Tibial artery (tissue), 4 donors: Measurements from ENCODE around the gene CXCL13.

Experiments
- DNase-seq, 2 donors: peaks; one replicate each; pipeline ENCODE4 v3.0.0-alpha.2; 2019
- H3K27ac ChIP-seq, 2 donors: fragments of 200-600 bp; sonication (generic) in 1 of 2; 1 replicate in 1 of 2; 2 replicates in 1 of 2; pipeline ENCODE4 v1.5.1; 2018 to 2019; ENCODE audit warnings: mild to moderate bottlenecking in 1 of 2
- H3K27me3 ChIP-seq, 2 donors: fragments of 200-600 bp; sonication (generic) in 1 of 2; one replicate each; pipeline versions ENCODE4 v1.5.1 to v1.6.0; 2016 to 2019
- H3K36me3 ChIP-seq, 3 donors: fragments of 200-600 bp; sonication (generic) in 2 of 3; one replicate each; pipeline ENCODE4 v1.5.1; 2016 to 2019; ENCODE audit warnings: mild to moderate bottlenecking in 2 of 3
- H3K4me1 ChIP-seq, 4 donors: fragments of 200-600 bp; sonication (generic) in 2 of 4; 1 replicate in 3 of 4; 2 replicates in 1 of 4; pipeline ENCODE4 v1.5.1; 2016 to 2019
- H3K4me3 ChIP-seq, 2 donors: fragments of 200-600 bp; sonication (generic) in 1 of 2; 1 replicate in 1 of 2; 2 replicates in 1 of 2; pipeline ENCODE4 v1.5.1; 2018 to 2019; ENCODE audit warnings: mild to moderate bottlenecking in 2 of 2
- H3K9me3 ChIP-seq, 3 donors: fragments of 200-600 bp; sonication (generic) in 1 of 3; one replicate each; pipeline ENCODE4 v1.5.1; 2016 to 2019
- CTCF ChIP-seq, 2 experiments: fragments of 200-600 bp in 1 of 2; fragments of 450-650 bp in 1 of 2; IDR thresholded peaks; one replicate each; pipeline ENCODE4 v1.5.1; 2017 to 2019; ENCODE audit warnings: antibody characterized with exemption in 2 of 2, mild to moderate bottlenecking in 1 of 2, moderate library complexity in 1 of 2
- intact Hi-C: fragments of 100-400 bp; cut with DNase I; formaldehyde crosslinking; loops from one replicate; pipeline ENCODE4 v1.15.0; 2023; ENCODE audit warnings: low total_unique reads

CXCL13 gene

GRCh38 chr4:77593993-77594392, 11.6 kb upstream of the CXCL13 start:
- Histone ChIP-seq H3K4me3 (no peak overlapping the region), H3K36me3 (no peaks in the 10 kb centered on the region), H3K4me1 (no peaks in the 10 kb centered on the region), H3K27ac (no peak overlapping the region), H3K9me3 (no peaks in the 10 kb centered on the region), H3K27me3 (no peaks in the 10 kb centered on the region)
- no peak for DNase-seq
- intact Hi-C loops = no loop called here
- no peak for TF ChIP-seq CTCF (IDR thresholded peaks at IDR 0.05)

DNA sequence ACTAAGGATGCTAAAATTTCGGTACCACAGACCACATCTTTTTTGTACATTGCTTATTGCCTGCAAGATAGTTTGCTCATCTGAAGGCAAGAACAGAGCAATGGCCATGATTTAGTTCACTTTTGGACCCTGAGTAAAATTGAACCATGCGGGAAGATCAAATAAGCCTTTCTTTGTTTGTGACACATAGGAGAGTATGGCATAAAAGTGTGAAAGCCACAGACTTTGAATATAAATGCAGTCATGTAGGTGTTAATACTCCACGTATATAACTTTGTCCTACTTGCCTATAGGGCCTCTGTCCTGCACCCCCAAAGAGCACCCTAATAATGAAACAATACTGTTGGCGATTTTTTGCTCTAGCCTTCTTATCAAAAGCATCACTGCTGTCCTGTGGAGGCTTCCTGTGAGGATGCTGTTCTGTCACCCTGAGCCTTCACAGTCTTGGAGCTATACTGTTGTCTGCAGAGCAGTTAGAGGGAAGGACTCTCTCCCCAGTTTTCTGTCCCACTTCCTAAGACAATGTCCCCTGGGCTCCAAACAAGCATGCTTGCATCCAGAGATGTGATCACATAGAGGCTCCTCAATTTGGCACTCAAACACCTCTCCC, 10.2 kb upstream of the CXCL13 start:
- Histone ChIP-seq H3K4me1 (no peaks in the 10 kb centered on the region), H3K27me3 (no peaks in the 10 kb centered on the region), H3K36me3 (no peaks in the 10 kb centered on the region), H3K4me3 (no peak overlapping the region), H3K9me3 (no peaks in the 10 kb centered on the region), H3K27ac (no peak overlapping the region)
- intact Hi-C loops = no loop called here
- DNase-seq = no peak
- TF ChIP-seq CTCF (IDR thresholded peaks at IDR 0.05) = no peak

- intact Hi-C loops = no loop called here
Observed at GRCh38 chr4:77599378-77599777, 6.2 kb upstream of the CXCL13 start.

DNA sequence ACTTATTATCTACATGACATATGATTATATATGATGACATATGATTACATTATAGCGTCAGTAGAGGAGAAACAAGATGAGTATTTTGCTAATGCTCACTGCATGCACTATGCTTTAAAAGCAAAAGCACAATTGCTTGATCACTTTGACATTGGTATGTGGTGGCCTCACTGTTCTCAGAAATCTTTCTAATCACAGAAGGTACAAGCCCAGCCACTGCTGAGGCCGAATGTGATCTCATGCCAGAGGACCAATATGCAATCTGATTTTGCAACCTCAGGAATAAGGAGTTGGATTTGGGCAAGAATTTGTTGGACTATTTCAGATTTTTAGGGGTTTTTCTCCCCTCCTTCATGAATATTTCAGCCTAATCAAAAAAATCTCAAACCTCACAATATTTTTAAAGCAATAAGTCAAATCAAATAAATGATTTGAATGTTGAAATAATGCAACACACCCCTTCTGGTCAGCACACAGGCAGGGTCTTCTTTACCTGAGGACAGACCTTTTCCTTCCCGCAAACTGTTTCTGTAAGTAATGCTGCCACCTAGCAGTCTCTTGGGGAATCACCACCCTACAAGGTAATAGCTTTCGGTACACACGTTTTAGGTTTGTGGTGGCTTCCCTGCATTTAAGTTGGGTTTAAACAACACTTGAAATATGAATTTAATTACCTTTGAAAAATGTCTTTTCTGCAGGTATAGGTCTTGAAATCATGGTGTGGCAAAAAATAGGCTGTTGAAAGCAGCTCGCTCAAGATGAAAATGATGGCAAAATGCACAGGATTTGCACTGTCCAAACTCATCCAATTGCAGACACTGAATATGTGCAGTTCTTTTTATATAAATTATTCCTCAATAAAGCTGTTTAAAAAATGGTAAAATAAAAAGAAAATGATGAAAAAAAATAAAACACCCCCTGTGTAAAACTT, 4.8 kb upstream of the CXCL13 start:
- intact Hi-C loops = loop anchor here (5.0 kb wide), 1 partner anchor 213 kb away; no protein-coding TSS in a partner anchor
- H3K4me1 ChIP-seq = no peaks in the 10 kb centered on the region
- no peak overlapping the region for H3K27ac ChIP-seq
- peak; percentile 62 to 72 for TF ChIP-seq CTCF (IDR thresholded peaks at IDR 0.05)
- H3K4me3 ChIP-seq = no peak overlapping the region
- no peaks in the 10 kb centered on the region for H3K9me3 ChIP-seq
- DNase-seq = no peak
- no peaks in the 10 kb centered on the region for H3K36me3 ChIP-seq
- H3K27me3 ChIP-seq = no peaks in the 10 kb centered on the region

More at GRCh38 chr4:77599378-77599777, 6.2 kb upstream of the CXCL13 start:
- no peaks in the 10 kb centered on the region for H3K36me3 ChIP-seq
- H3K9me3 ChIP-seq = no peaks in the 10 kb centered on the region
- no peak overlapping the region for H3K27ac ChIP-seq
- no peaks in the 10 kb centered on the region for H3K4me1 ChIP-seq
- no peak overlapping the region for H3K4me3 ChIP-seq
- no peaks in the 10 kb centered on the region for H3K27me3 ChIP-seq
- peak in 1 of 2 experiments; percentile 20 for TF ChIP-seq CTCF (IDR thresholded peaks at IDR 0.05)
- no peak for DNase-seq

- intact Hi-C loops = loop anchor here (5.0 kb wide), 1 partner anchor 214 kb away; no protein-coding TSS in a partner anchor
- Histone ChIP-seq H3K27ac (no peak overlapping the region), H3K36me3 (no peaks in the 10 kb centered on the region), H3K9me3 (no peaks in the 10 kb centered on the region), H3K4me1 (no peaks in the 10 kb centered on the region), H3K27me3 (no peaks in the 10 kb centered on the region), H3K4me3 (no peak overlapping the region)
- no peak for TF ChIP-seq CTCF (IDR thresholded peaks at IDR 0.05)
- DNase-seq = no peak
Observed at GRCh38 chr4:77601614-77602187, 3.9 kb upstream of the CXCL13 start.
